ENCODE measurements around the gene EPHB2.

EPHB2 gene

GRCh38 chr1:22799971-22800370, 89.3 kb downstream of the EPHB2 start:
- Histone ChIP-seq H3K4me1 (ENCODE audit: control insufficient read depth in 2 of 2, insufficient read depth in 1 of 2, low read depth in 1 of 2, low read length in 2 of 2) (peaks cover 34 to 60% of the 10 kb centered on the region in 2 donors), H3K9me3 (replicated peaks in 1 of 2; ENCODE audit: control insufficient read depth in 2 of 2, insufficient read depth in 1 of 2, low read depth in 1 of 2, low read length in 2 of 2) (peaks cover 0 to 2% of the 10 kb centered on the region in 2 donors), H2BK5ac (ENCODE audit: low read length) (no peak overlapping the region), H3K4me2 (ENCODE audit: insufficient read depth, low read length, poor library complexity, severe bottlenecking) (no peak overlapping the region), H3K14ac (ENCODE audit: low read length) (peak overlapping the region; percentile 32), H3K9ac (ENCODE audit: low read depth, low read length, poor library complexity) (peak overlapping the region; percentile 45), H2AK5ac (ENCODE audit: low read depth, low read length) (peak overlapping the region; percentile 17), H3K36me3 (replicated peaks in 1 of 2; ENCODE audit: control insufficient read depth in 2 of 2, insufficient read depth in 2 of 2, low read length in 2 of 2) (no peaks in the 10 kb centered on the region), H3K4ac (ENCODE audit: low read length) (peak overlapping the region; percentile 1), H3K79me1 (ENCODE audit: low read depth, low read length) (peaks cover 2% of the 10 kb centered on the region), H4K91ac (ENCODE audit: low read depth, low read length, poor library complexity) (peak overlapping the region; percentile 77), H2BK12ac (ENCODE audit: low read length) (peak overlapping the region; percentile 96), H3K27me3 (ENCODE audit: control insufficient read depth in 3 of 3, insufficient read depth in 3 of 3, low read depth in 1 of 3, low read length in 3 of 3) (no peaks in the 10 kb centered on the region), H2BK15ac (ENCODE audit: low read length) (peak overlapping the region; percentile 96), H4K8ac (ENCODE audit: low read depth, low read length) (no peak overlapping the region), H3K23ac (ENCODE audit: low read depth, low read length, poor library complexity) (no peak overlapping the region), H3K18ac (ENCODE audit: low read length) (peak overlapping the region; percentile 93), H2AFZ (ENCODE audit: low read length) (no peak overlapping the region), H3K27ac (replicated peaks; ENCODE audit: low read length) (no peak overlapping the region), H2BK120ac (ENCODE audit: low read depth, low read length) (peak overlapping the region; percentile 66), H3K4me3 (ENCODE audit: low read length in 2 of 2) (no peak overlapping the region)
- no CpG with 5 or more reads among the region's 16 CpGs for WGBS, 2 donors (ENCODE audit: extremely low coverage in 2 of 2, insufficient read length in 2 of 2, insufficient replicate concordance in 1 of 2)
- DNase-seq (ENCODE audit: low spot score): no peak

- no peak overlapping the region for H3K4me3 ChIP-seq (ENCODE audit: low read length in 2 of 2)
- peaks cover 0 to 2% of the 10 kb centered on the region in 2 donors for H3K9me3 ChIP-seq (replicated peaks in 1 of 2; ENCODE audit: control insufficient read depth in 2 of 2, insufficient read depth in 1 of 2, low read depth in 1 of 2, low read length in 2 of 2)
- H3K23ac ChIP-seq (ENCODE audit: low read depth, low read length, poor library complexity): no peak overlapping the region
- no peak overlapping the region for H4K8ac ChIP-seq (ENCODE audit: low read depth, low read length)
- peak overlapping the region; percentile 74 for H4K91ac ChIP-seq (ENCODE audit: low read depth, low read length, poor library complexity)
- H2BK15ac ChIP-seq (ENCODE audit: low read length): peak overlapping the region; percentile 96
- no peaks in the 10 kb centered on the region for H3K36me3 ChIP-seq (replicated peaks in 1 of 2; ENCODE audit: control insufficient read depth in 2 of 2, insufficient read depth in 2 of 2, low read length in 2 of 2)
- no peak overlapping the region for H3K4ac ChIP-seq (ENCODE audit: low read length)
- peaks cover 2% of the 10 kb centered on the region for H3K79me1 ChIP-seq (ENCODE audit: low read depth, low read length)
- no peak overlapping the region for H2BK5ac ChIP-seq (ENCODE audit: low read length)
- no peak overlapping the region for H2AFZ ChIP-seq (ENCODE audit: low read length)
- H3K18ac ChIP-seq (ENCODE audit: low read length): peak overlapping the region; percentile 83
- no CpG with 5 or more reads among the region's 8 CpGs for WGBS, 2 donors (ENCODE audit: extremely low coverage in 2 of 2, insufficient read length in 2 of 2, insufficient replicate concordance in 1 of 2)
- H2BK120ac ChIP-seq (ENCODE audit: low read depth, low read length): no peak overlapping the region
- H3K9ac ChIP-seq (ENCODE audit: low read depth, low read length, poor library complexity): no peak overlapping the region
- DNase-seq (ENCODE audit: low spot score): no peak
- H3K27ac ChIP-seq (replicated peaks; ENCODE audit: low read length): no peak overlapping the region
- peak overlapping the region; percentile 77 for H2BK12ac ChIP-seq (ENCODE audit: low read length)
- peak overlapping the region; percentile 32 for H3K14ac ChIP-seq (ENCODE audit: low read length)
- no peak overlapping the region for H3K4me2 ChIP-seq (ENCODE audit: insufficient read depth, low read length, poor library complexity, severe bottlenecking)
- H3K4me1 ChIP-seq (ENCODE audit: control insufficient read depth in 2 of 2, insufficient read depth in 1 of 2, low read depth in 1 of 2, low read length in 2 of 2): peaks cover 39 to 67% of the 10 kb centered on the region in 2 donors
- peak overlapping the region; percentile 84 for H2AK5ac ChIP-seq (ENCODE audit: low read depth, low read length)
- no peaks in the 10 kb centered on the region for H3K27me3 ChIP-seq (ENCODE audit: control insufficient read depth in 3 of 3, insufficient read depth in 3 of 3, low read depth in 1 of 3, low read length in 3 of 3)
These were observed 90.0 kb downstream of the EPHB2 start for GRCh38 chr1:22800629-22801028.

GRCh38 chr1:22801347-22801746, 90.7 kb downstream of the EPHB2 start:
- no peak overlapping the region for H3K4me3 ChIP-seq (ENCODE audit: low read length in 2 of 2)
- H2BK5ac ChIP-seq (ENCODE audit: low read length): no peak overlapping the region
- no peak for DNase-seq (ENCODE audit: low spot score)
- no peak overlapping the region for H3K23ac ChIP-seq (ENCODE audit: low read depth, low read length, poor library complexity)
- H4K8ac ChIP-seq (ENCODE audit: low read depth, low read length): no peak overlapping the region
- H4K91ac ChIP-seq (ENCODE audit: low read depth, low read length, poor library complexity): no peak overlapping the region
- H3K4me1 ChIP-seq (ENCODE audit: control insufficient read depth in 2 of 2, insufficient read depth in 1 of 2, low read depth in 1 of 2, low read length in 2 of 2): peaks cover 46 to 70% of the 10 kb centered on the region in 2 donors
- H3K36me3 ChIP-seq (replicated peaks in 1 of 2; ENCODE audit: control insufficient read depth in 2 of 2, insufficient read depth in 2 of 2, low read length in 2 of 2): no peaks in the 10 kb centered on the region
- H2BK12ac ChIP-seq (ENCODE audit: low read length): peak overlapping the region; percentile 30
- peaks cover 0 to 2% of the 10 kb centered on the region in 2 donors for H3K9me3 ChIP-seq (replicated peaks in 1 of 2; ENCODE audit: control insufficient read depth in 2 of 2, insufficient read depth in 1 of 2, low read depth in 1 of 2, low read length in 2 of 2)
- H3K18ac ChIP-seq (ENCODE audit: low read length): peak overlapping the region; percentile 83
- H3K14ac ChIP-seq (ENCODE audit: low read length): no peak overlapping the region
- H3K27ac ChIP-seq (replicated peaks; ENCODE audit: low read length): peak overlapping the region; percentile 74
- no peak overlapping the region for H3K4ac ChIP-seq (ENCODE audit: low read length)
- H3K4me2 ChIP-seq (ENCODE audit: insufficient read depth, low read length, poor library complexity, severe bottlenecking): no peak overlapping the region
- H2AK5ac ChIP-seq (ENCODE audit: low read depth, low read length): peak overlapping the region; percentile 84
- H2BK120ac ChIP-seq (ENCODE audit: low read depth, low read length): no peak overlapping the region
- no peak overlapping the region for H3K9ac ChIP-seq (ENCODE audit: low read depth, low read length, poor library complexity)
- no peaks in the 10 kb centered on the region for H3K27me3 ChIP-seq (ENCODE audit: control insufficient read depth in 3 of 3, insufficient read depth in 3 of 3, low read depth in 1 of 3, low read length in 3 of 3)
- H2BK15ac ChIP-seq (ENCODE audit: low read length): peak overlapping the region; percentile 13
- H3K79me1 ChIP-seq (ENCODE audit: low read depth, low read length): peaks cover 2% of the 10 kb centered on the region
- H2AFZ ChIP-seq (ENCODE audit: low read length): peak overlapping the region; percentile 26
- WGBS, 2 donors (ENCODE audit: extremely low coverage in 2 of 2, insufficient read length in 2 of 2, insufficient replicate concordance in 1 of 2): no CpG with 5 or more reads among the region's 9 CpGs

- Histone ChIP-seq H4K8ac (ENCODE audit: low read depth, low read length) (no peak overlapping the region), H3K36me3 (replicated peaks in 1 of 2; ENCODE audit: control insufficient read depth in 2 of 2, insufficient read depth in 2 of 2, low read length in 2 of 2) (no peaks in the 10 kb centered on the region), H3K23ac (ENCODE audit: low read depth, low read length, poor library complexity) (no peak overlapping the region), H3K14ac (ENCODE audit: low read length) (no peak overlapping the region), H3K79me1 (ENCODE audit: low read depth, low read length) (peaks cover 2% of the 10 kb centered on the region), H3K4me2 (ENCODE audit: insufficient read depth, low read length, poor library complexity, severe bottlenecking) (no peak overlapping the region), H4K91ac (ENCODE audit: low read depth, low read length, poor library complexity) (no peak overlapping the region), H3K18ac (ENCODE audit: low read length) (no peak overlapping the region), H2AK5ac (ENCODE audit: low read depth, low read length) (peak overlapping the region; percentile 68), H3K9ac (ENCODE audit: low read depth, low read length, poor library complexity) (no peak overlapping the region), H3K27ac (replicated peaks; ENCODE audit: low read length) (peak overlapping the region; percentile 74), H2BK120ac (ENCODE audit: low read depth, low read length) (no peak overlapping the region), H3K4me1 (ENCODE audit: control insufficient read depth in 2 of 2, insufficient read depth in 1 of 2, low read depth in 1 of 2, low read length in 2 of 2) (peaks cover 48 to 72% of the 10 kb centered on the region in 2 donors), H3K4ac (ENCODE audit: low read length) (no peak overlapping the region), H3K9me3 (replicated peaks in 1 of 2; ENCODE audit: control insufficient read depth in 2 of 2, insufficient read depth in 1 of 2, low read depth in 1 of 2, low read length in 2 of 2) (peaks cover 0 to 2% of the 10 kb centered on the region in 2 donors), H2BK15ac (ENCODE audit: low read length) (peak overlapping the region; percentile 27), H2AFZ (ENCODE audit: low read length) (peak overlapping the region; percentile 51), H3K4me3 (ENCODE audit: low read length in 2 of 2) (no peak overlapping the region), H2BK5ac (ENCODE audit: low read length) (no peak overlapping the region), H3K27me3 (ENCODE audit: control insufficient read depth in 3 of 3, insufficient read depth in 3 of 3, low read depth in 1 of 3, low read length in 3 of 3) (no peaks in the 10 kb centered on the region), H2BK12ac (ENCODE audit: low read length) (no peak overlapping the region)
- WGBS, 2 donors (ENCODE audit: extremely low coverage in 2 of 2, insufficient read length in 2 of 2, insufficient replicate concordance in 1 of 2): no CpG with 5 or more reads among the region's 19 CpGs
- DNase-seq (ENCODE audit: low spot score): peak; percentile 91
These were observed 91.1 kb downstream of the EPHB2 start for GRCh38 chr1:22801761-22802160.

All from neuronal stem cell (in vitro differentiated cells).